ENCODE measurements around the gene BTBD9.

BTBD9 gene

DNA sequence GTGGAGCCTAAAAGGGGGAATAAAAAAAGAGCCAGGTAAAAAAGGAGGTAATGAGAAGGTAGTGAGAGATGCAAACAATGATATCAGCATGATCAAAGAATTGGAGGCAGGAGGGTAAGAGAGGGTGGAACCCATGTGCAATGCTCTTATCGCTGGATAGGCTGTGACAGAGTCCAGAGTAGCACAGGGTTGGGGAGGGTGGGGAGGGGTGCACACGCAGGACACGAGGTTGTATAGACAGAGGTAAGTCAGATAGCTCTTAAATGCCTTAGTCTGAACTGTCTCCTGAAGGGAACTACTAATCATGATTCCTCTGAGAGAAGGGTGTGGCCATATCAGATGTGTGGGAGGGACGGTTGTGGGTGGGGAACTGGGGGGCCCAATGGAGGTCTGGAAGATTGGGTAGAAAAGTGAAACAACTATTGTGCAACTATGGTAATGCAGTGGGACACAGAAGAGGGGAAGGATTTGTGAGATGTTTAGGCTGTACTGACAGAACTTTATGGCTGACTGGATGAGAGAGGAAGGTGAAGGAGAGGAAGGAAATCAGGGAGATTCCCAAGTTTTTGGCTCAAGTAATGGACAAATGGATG is 354.8 kb downstream of the BTBD9 start:
- DNase-seq (ENCODE audit: low spot score), result no peak

DNA sequence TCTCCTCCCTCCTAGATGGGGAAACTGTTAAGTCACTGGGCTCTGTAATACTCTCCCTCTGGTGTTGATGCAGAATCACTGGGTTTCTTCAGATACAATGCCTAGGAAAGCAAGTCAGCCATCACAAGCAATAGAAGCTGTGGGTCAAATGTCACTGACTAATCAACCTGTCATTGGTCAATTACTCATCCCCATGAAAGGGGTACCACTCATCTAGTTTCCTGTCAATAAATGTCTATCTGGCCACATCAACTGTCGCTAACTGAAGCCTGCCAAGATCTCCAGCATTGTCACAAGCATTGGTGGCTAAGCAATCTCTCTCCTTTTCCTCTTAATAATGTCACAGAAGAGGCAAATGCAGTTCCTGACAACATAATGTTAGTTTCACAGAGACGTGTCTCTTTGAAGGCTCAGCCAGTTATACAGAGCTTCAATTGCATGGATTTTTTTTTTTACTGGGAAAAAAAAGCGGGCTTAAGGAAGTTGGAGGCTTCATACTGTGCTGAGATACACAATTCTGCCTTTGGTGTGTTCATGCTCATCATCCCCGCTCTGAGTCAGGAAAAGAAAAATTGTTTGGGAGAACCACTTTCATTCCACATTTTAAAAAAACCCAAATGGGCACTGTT is 355.9 kb downstream of the BTBD9 start:
- DNase-seq (ENCODE audit: low spot score), result no peak

DNA sequence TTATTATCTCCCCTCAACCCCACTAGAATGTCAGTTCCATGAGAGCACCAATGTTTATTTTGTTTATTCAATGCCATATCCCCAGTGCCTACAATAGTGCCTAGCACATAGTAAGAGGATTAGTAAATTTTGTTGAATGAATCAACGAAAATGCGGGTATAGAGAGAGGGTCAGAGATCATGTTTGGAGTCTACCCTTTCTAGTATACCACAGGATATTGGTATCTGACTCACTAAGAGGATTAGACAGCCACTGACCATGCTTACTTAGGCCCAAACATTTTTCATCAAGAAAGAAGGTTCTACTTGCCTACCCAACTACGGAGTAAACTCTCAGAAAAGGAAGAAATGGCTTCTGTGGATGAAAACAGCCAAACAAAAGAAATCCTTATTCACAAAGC is 356.8 kb downstream of the BTBD9 start:
- no peak for DNase-seq (ENCODE audit: low spot score)

DNA sequence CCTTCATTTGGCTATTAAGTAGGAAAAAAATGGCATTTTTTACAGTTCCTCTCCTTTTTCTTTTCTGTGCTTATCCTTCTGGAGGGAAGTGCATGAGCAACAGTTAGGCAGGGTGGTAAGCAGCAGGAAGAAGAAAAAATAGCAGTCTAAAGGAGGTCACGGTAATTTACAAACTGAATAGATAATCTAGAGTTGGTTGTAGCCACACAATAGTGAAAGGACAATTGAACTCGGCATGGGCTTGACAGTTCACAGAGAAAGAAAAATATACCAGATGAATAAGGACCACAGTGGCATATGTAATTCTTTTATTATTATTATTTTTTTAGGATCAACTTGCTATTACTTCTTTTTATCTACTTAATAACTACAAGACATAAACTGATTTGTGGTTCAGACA is 358.6 kb downstream of the BTBD9 start:
- no peak for DNase-seq (ENCODE audit: low spot score)

DNA sequence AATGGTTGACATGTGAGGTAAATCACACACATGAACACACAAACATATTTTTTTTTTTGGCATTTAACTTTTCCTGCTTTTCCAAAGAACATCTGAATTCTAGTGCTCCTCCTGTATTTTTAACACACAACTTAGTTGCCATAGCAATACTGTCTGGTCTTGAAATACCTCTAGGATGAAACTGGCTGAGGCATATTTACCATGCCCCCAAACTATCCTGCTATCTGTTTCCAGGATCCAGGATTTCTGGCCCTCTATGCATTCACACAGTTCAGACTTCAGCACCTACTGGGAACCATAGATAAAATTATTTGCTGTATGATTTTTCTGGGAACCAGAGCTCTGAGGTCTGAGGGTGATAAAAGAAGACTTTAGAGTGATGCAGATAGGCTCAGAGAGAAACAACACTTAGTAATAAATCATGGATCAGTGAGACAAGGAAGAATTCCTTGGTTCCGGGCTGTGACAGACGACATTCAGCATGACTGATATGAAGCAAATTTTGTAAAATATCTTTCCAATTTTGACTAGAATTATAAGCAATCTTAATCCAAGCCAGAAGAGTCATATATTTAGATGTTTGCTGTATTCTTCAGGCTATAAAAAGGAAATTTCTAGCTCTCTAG is 359.7 kb downstream of the BTBD9 start:
- DNase-seq (ENCODE audit: low spot score), result no peak

GRCh38 chr6:38279423-38279822 is 360.3 kb downstream of the BTBD9 start:
- peak; percentile 43 for DNase-seq (ENCODE audit: low spot score)

- DNase-seq (ENCODE audit: low spot score), result peak; percentile 76
Measured at GRCh38 chr6:38273325-38273724, 366.4 kb downstream of the BTBD9 start.

GRCh38 chr6:38272222-38272621 is 367.5 kb downstream of the BTBD9 start:
- no peak for DNase-seq (ENCODE audit: low spot score)

- DNase-seq (ENCODE audit: low spot score), result peak; percentile 52
Measured at GRCh38 chr6:38271081-38271480, 368.6 kb downstream of the BTBD9 start.

DNA sequence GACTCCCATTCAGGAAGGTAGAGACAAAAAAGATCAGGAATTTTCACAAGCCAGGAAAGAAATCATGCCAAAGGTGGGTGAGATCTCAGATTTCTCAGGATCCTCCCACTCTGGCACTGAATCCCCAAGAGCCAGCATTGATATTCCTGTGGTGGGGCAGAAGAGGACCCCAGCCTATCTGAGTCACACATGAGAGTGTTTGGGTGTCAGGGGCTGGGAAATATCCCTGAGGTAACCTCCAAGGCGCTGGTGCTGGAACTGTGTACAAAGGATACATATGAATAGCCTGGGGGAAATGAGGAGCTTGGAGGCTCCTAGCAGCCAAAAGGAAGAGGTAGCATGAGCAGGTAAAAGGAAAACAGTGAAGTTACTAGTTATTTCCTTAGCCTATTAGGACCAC is 369.4 kb downstream of the BTBD9 start:
- no peak for DNase-seq (ENCODE audit: low spot score)

DNA sequence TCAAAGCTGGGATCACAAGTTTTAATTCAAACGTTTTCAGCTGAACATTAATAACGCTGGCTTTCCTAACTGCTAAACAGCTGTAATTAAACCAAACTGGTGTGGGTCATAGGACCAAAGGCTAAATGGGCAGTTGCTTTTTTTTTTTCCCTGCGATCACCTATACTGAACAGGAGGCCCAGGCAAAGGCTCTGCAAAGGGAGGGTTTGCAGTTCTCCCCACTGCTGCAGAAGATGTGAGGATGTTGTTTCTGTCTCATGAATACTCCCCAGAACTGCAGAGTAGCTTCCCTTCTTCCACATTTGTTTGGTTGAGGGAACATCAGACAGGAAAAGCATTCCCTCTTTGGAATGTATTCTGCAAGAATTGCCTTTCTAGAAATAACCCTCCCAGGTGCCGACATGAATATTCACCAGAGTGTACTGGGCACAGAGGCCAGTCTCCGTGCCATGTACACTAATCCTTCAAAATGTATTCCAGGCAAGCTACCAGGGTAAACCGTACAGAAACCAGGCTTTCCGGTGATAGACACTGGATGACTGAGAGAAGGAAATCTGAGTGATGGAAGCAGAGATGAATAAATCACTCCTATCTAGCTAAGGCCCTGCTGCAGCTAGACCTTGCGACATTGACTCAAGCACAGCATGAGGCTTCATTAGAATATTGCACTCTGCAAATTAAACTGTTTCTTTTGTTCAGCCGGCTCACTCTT is 370.1 kb downstream of the BTBD9 start:
- DNase-seq (ENCODE audit: low spot score), result no peak

DNA sequence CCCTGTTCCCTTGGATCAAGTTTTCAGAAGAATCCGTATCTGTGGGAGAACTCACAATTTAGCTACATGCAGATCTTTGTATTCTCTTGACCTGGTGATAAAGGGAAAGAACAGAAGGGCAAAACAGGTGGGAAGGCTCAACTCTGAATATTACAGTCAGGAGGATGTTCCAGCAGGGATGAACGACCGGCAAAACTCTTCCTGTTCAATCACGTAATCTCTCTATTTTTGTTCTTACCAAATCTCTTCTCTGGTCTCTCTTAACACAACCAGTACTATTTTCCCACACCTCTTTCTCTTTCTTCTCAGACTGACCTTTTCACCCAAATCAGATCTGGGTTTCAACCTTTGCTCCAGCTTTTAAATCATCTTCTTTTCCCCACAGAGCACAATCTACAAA is 371.4 kb downstream of the BTBD9 start:
- DNase-seq (ENCODE audit: low spot score), result no peak

DNA sequence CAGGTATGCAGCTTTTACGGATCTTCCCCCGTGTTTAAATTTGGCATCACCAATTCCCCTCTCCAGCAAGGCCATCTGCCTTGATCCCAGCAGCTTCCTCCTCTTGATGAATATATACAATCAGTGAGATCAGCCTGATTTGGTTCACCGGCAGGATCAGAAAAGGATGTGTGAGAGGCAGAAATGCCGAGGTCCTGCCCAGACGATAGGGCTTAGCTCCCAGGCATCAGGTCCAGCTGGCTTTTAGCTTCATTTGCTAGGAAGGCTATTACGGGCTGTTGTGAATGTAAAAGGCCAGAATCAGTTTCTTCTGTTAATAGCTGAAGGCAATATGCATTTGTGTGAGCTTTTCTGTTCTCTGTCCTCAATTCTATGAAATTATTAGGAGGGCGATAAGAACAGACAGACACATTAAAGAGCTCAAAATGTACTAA is 372.8 kb downstream of the BTBD9 start:
- no peak for DNase-seq (ENCODE audit: low spot score)

GRCh38 chr6:38264605-38265004 is 375.1 kb downstream of the BTBD9 start:
- DNase-seq (ENCODE audit: low spot score), result no peak

- peak; percentile 52 for DNase-seq (ENCODE audit: low spot score)
Measured at GRCh38 chr6:38262609-38263008, 377.1 kb downstream of the BTBD9 start.

DNA sequence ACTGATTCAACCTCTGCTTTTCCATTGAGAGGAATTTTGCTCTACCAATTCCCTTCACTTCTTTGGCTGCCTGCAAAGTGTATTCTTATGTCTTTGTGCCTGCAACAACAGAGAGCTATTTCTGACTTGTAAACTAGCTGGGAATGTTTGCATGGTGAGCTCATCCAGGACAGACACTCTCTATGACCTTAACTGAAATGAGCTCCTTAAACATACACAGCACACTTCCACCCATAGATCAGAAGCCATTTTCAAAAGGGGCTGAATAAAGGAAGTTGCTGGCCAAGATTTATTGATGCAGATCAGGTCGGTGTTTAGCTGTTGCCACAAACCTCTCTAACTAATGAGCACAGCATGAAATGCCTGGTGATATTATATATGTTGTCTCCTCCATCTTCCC is 377.7 kb downstream of the BTBD9 start:
- DNase-seq (ENCODE audit: low spot score), result peak; percentile 72

GRCh38 chr6:38261626-38262025 is 378.1 kb downstream of the BTBD9 start:
- no peak for DNase-seq (ENCODE audit: low spot score)

- peak; percentile 34 for DNase-seq (ENCODE audit: low spot score)
Measured at GRCh38 chr6:38259736-38260135, 380.0 kb downstream of the BTBD9 start.

DNA sequence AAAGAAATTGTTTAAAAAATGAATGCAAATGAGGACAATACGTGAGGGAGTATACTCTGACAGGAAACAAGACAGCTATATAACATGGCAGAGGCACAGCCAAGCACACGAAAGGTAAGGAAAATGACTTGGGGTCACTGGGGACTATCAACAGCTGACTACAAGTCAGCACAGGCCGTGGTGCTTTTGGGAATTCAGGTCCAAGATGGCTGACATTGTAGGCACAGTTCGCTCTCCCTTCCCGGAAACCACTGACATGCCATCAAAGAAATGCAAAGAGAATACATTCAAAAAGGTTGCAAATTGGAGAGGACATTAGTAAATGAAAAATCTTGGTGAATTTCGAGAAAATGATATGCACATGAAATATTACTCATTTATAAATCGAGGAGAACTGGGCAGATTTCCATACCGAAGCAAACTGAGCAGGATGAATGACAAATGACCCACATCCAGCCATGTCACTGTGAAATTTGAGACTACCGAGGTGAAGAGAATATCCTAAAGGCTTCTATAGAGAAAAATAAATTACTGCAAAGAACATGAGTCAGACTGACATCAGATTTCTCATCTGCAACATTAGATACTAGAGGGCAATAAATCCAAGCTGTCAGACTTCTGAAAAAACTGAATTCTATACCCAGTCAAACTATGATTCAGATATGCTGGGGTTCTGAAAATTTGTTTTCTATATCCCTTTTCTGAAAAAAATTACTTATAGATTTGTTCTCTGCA is 391.1 kb downstream of the BTBD9 start:
- DNase-seq (ENCODE audit: low spot score), result no peak

GRCh38 chr6:38245295-38245694 is 394.4 kb downstream of the BTBD9 start:
- DNase-seq (ENCODE audit: low spot score), result no peak

- no peak for DNase-seq (ENCODE audit: low spot score)
Measured at GRCh38 chr6:38244869-38245268, 394.9 kb downstream of the BTBD9 start.

GRCh38 chr6:38241200-38241871 is 398.4 kb downstream of the BTBD9 start:
- DNase-seq (ENCODE audit: low spot score), result no peak
